Effector memory CD8-positive, alpha-beta T cell (primary cell): ENCODE results near the gene AGRP.
A peak's percentile ranks its signal among the peaks of the same experiment; 100 is the strongest.

ENCODE experiments used
- ATAC-seq: fragments of 150-1000 bp; cut with Tn5 transposase; replicated peaks from 2 replicates; pipeline ENCODE4 v1.10.0; 2021; ENCODE audit warnings: mild to moderate bottlenecking, moderate library complexity
- DNase-seq, 3 experiments: peaks; one replicate each; pipeline ENCODE4 v3.0.0; 2021
- H3K27ac Mint-ChIP-seq, 2 donors: one replicate each; pipeline ENCODE4 v1.8.0; 2022; ENCODE audit warnings: mild to moderate bottlenecking in 2 of 2, mixed read lengths in 2 of 2, moderate library complexity in 2 of 2
- H3K27me3 Mint-ChIP-seq, 2 donors: one replicate each; pipeline ENCODE4 v1.8.0; 2022; ENCODE audit warnings: mixed read lengths in 2 of 2
- H3K36me3 Mint-ChIP-seq: one replicate; pipeline ENCODE4 v1.8.0; 2022; ENCODE audit warnings: mild to moderate bottlenecking, moderate library complexity, mixed read lengths; ENCODE audit not compliant: insufficient read depth
- H3K4me1 Mint-ChIP-seq, 2 donors: one replicate each; pipeline ENCODE4 v1.8.0; 2022; ENCODE audit warnings: low read depth in 2 of 2, mixed read lengths in 2 of 2
- H3K4me3 Mint-ChIP-seq, 2 donors: one replicate each; pipeline ENCODE4 v1.8.0; 2022; ENCODE audit warnings: mild to moderate bottlenecking in 2 of 2, mixed read lengths in 2 of 2, moderate library complexity in 2 of 2
- H3K9me3 Mint-ChIP-seq, 2 donors: one replicate each; pipeline ENCODE4 v1.8.0; 2022; ENCODE audit warnings: mixed read lengths in 2 of 2

AGRP gene

GRCh38 chr16:67486805-67487204 lies 3.5 kb upstream of the AGRP start:
- ATAC-seq (no peak), DNase-seq (no peak)
- H3K4me3 Mint-ChIP-seq: no peak overlapping the region
- H3K27me3 Mint-ChIP-seq: no peaks in the 10 kb centered on the region
- H3K4me1 Mint-ChIP-seq: peaks cover 10 to 14% of the 10 kb centered on the region in 2 donors
- H3K36me3 Mint-ChIP-seq: peaks cover 32% of the 10 kb centered on the region
- H3K9me3 Mint-ChIP-seq: no peaks in the 10 kb centered on the region
- H3K27ac Mint-ChIP-seq: peak overlapping the region; percentile 13 to 80

GRCh38 chr16:67483731-67484525 lies 581 bp upstream of the AGRP start:
- DNase-seq (no peak), ATAC-seq (no peak)
- peaks cover 19 to 23% of the 10 kb centered on the region in 2 donors for H3K4me1 Mint-ChIP-seq
- H3K36me3 Mint-ChIP-seq: peaks cover 47% of the 10 kb centered on the region
- no peaks in the 10 kb centered on the region for H3K9me3 Mint-ChIP-seq
- no peak overlapping the region for H3K27ac Mint-ChIP-seq
- H3K27me3 Mint-ChIP-seq: no peaks in the 10 kb centered on the region
- H3K4me3 Mint-ChIP-seq: no peak overlapping the region

GRCh38 chr16:67482233-67482924 lies 968 bp downstream of the AGRP start:
- Mint-ChIP-seq H3K4me1 (peaks cover 32% of the 10 kb centered on the region in 2 donors), H3K9me3 (no peaks in the 10 kb centered on the region), H3K27ac (peak overlapping the region; percentile 100), H3K27me3 (no peaks in the 10 kb centered on the region), H3K4me3 (peak overlapping the region; percentile 99 to 100), H3K36me3 (peaks cover 44% of the 10 kb centered on the region)
- DNase-seq: no peak
- no peak for ATAC-seq

GRCh38 chr16:67481561-67482232 lies 1.6 kb downstream of the AGRP start:
- H3K36me3 Mint-ChIP-seq: peaks cover 43% of the 10 kb centered on the region
- H3K9me3 Mint-ChIP-seq: no peaks in the 10 kb centered on the region
- ATAC-seq (peak; percentile 2), DNase-seq (peak in 1 of 3 experiments; percentile 34)
- peak overlapping the region; percentile 99 to 100 for H3K4me3 Mint-ChIP-seq
- H3K4me1 Mint-ChIP-seq: peaks cover 32 to 36% of the 10 kb centered on the region in 2 donors
- no peaks in the 10 kb centered on the region for H3K27me3 Mint-ChIP-seq
- peak overlapping the region; percentile 100 for H3K27ac Mint-ChIP-seq

- ATAC-seq: peak; percentile 91
- H3K36me3 Mint-ChIP-seq: peaks cover 37% of the 10 kb centered on the region
- no peaks in the 10 kb centered on the region for H3K27me3 Mint-ChIP-seq
- H3K4me3 Mint-ChIP-seq: peak within 1 kb of the TSS; percentile 99 to 100
- H3K27ac Mint-ChIP-seq: peak within 1 kb of the TSS; percentile 100
- no peaks in the 10 kb centered on the region for H3K9me3 Mint-ChIP-seq
- H3K4me1 Mint-ChIP-seq: peaks cover 32 to 36% of the 10 kb centered on the region in 2 donors
- DNase-seq: peak; percentile 99 to 100 (median 99)
These were observed 2.4 kb downstream of the AGRP start, which contains the start of gene ATP6V0D1 for GRCh38 chr16:67480833-67481560. ATP6V0D1 (minus strand) TSS chr16:67481157; CDS start chr16:67481086, 71 bp downstream.

GRCh38 chr16:67477960-67478554 lies 5.3 kb downstream of the AGRP start:
- Mint-ChIP-seq H3K36me3 (peaks cover 28% of the 10 kb centered on the region), H3K4me1 (peaks cover 46 to 52% of the 10 kb centered on the region in 2 donors), H3K9me3 (no peaks in the 10 kb centered on the region), H3K27me3 (no peaks in the 10 kb centered on the region), H3K27ac (no peak overlapping the region), H3K4me3 (peak overlapping the region; percentile 47 to 57)
- ATAC-seq: no peak
- no peak for DNase-seq

GRCh38 chr16:67474551-67475455 lies 8.5 kb downstream of the AGRP start:
- H3K4me3 Mint-ChIP-seq: no peak overlapping the region
- H3K27me3 Mint-ChIP-seq: no peaks in the 10 kb centered on the region
- no peaks in the 10 kb centered on the region for H3K9me3 Mint-ChIP-seq
- peaks cover 18% of the 10 kb centered on the region for H3K36me3 Mint-ChIP-seq
- DNase-seq (no peak), ATAC-seq (no peak)
- no peak overlapping the region for H3K27ac Mint-ChIP-seq
- H3K4me1 Mint-ChIP-seq: peaks cover 36 to 61% of the 10 kb centered on the region in 2 donors

GRCh38 chr16:67471758-67472384 lies 11.5 kb downstream of the AGRP start:
- Mint-ChIP-seq H3K9me3 (no peaks in the 10 kb centered on the region), H3K27me3 (no peaks in the 10 kb centered on the region), H3K36me3 (peaks cover 17% of the 10 kb centered on the region), H3K4me1 (peaks cover 38 to 60% of the 10 kb centered on the region in 2 donors), H3K4me3 (no peak overlapping the region), H3K27ac (peak overlapping the region in 1 of 2 donors; percentile 21)
- no peak for ATAC-seq
- DNase-seq: no peak

- Mint-ChIP-seq H3K4me1 (peaks cover 51 to 67% of the 10 kb centered on the region in 2 donors), H3K27ac (peak overlapping the region; percentile 2 to 85)
These were observed 13.0 kb downstream of the AGRP start for GRCh38 chr16:67470359-67470758.

GRCh38 chr16:67468731-67469130 lies 14.6 kb downstream of the AGRP start:
- Mint-ChIP-seq H3K27me3 (no peaks in the 10 kb centered on the region), H3K36me3 (peaks cover 12% of the 10 kb centered on the region), H3K9me3 (no peaks in the 10 kb centered on the region), H3K27ac (peak overlapping the region in 1 of 2 donors; percentile 27), H3K4me3 (no peak overlapping the region), H3K4me1 (peaks cover 42 to 53% of the 10 kb centered on the region in 2 donors)
- ATAC-seq: no peak
- no peak for DNase-seq

More at GRCh38 chr16:67470359-67470758, 13.0 kb downstream of the AGRP start:
- no peaks in the 10 kb centered on the region for H3K9me3 Mint-ChIP-seq
- no peak overlapping the region for H3K4me3 Mint-ChIP-seq
- peaks cover 12% of the 10 kb centered on the region for H3K36me3 Mint-ChIP-seq
- no peaks in the 10 kb centered on the region for H3K27me3 Mint-ChIP-seq
- ATAC-seq (no peak), DNase-seq (no peak)

- Mint-ChIP-seq H3K27ac (peak overlapping the region in 1 of 2 donors; percentile 64), H3K27me3 (no peaks in the 10 kb centered on the region), H3K36me3 (peaks cover 6% of the 10 kb centered on the region), H3K4me1 (peaks cover 42 to 43% of the 10 kb centered on the region in 2 donors), H3K4me3 (no peak overlapping the region), H3K9me3 (no peaks in the 10 kb centered on the region)
- ATAC-seq (no peak), DNase-seq (no peak)
These were observed 16.8 kb downstream of the AGRP start for GRCh38 chr16:67466581-67466980.
